GM10266 (cell line): ENCODE results near the gene CXCL10.
"Not testable (repeated sequence)": the region's sequence is repeated elsewhere in the genome, so short reads cannot be mapped to it uniquely, and the experiment has no call there.

Source experiments
- DNase-seq: peaks from one replicate; pipeline ENCODE4 v3.0.0; 2012; ENCODE audit errors: extremely low spot score
- TF ChIP-seq, protein P1 (sequence below): IDR thresholded peaks from 2 replicates; pipeline ENCODE4 v1.5.1; 2012; ENCODE audit warnings: mild to moderate bottlenecking, low read depth; ENCODE audit not compliant: control insufficient read depth, insufficient read depth; ENCODE audit errors: missing control alignments

CXCL10 gene

DNA sequence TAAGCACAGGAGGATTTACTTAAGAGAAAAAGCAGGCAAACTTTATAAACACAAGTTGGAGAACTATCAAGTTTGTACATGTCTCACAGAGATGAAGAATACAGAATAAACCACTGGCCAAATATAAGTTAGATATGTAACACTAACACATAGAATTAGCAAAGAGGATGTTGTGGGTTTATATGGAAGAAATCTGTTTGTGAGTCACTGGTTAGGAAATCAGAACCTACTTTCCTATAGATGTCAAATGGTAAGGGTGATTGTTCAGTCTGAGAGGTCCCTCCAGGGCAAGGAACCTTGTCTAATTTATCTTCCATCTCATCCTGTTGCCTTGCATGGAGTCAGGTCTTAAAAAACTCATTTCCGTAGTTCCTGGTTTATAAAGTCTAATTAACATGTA, 36.5 kb upstream of the CXCL10 start:
- TF ChIP-seq, protein P1, sequence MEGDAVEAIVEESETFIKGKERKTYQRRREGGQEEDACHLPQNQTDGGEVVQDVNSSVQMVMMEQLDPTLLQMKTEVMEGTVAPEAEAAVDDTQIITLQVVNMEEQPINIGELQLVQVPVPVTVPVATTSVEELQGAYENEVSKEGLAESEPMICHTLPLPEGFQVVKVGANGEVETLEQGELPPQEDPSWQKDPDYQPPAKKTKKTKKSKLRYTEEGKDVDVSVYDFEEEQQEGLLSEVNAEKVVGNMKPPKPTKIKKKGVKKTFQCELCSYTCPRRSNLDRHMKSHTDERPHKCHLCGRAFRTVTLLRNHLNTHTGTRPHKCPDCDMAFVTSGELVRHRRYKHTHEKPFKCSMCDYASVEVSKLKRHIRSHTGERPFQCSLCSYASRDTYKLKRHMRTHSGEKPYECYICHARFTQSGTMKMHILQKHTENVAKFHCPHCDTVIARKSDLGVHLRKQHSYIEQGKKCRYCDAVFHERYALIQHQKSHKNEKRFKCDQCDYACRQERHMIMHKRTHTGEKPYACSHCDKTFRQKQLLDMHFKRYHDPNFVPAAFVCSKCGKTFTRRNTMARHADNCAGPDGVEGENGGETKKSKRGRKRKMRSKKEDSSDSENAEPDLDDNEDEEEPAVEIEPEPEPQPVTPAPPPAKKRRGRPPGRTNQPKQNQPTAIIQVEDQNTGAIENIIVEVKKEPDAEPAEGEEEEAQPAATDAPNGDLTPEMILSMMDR = no peak
- DNase-seq = no peak

DNA sequence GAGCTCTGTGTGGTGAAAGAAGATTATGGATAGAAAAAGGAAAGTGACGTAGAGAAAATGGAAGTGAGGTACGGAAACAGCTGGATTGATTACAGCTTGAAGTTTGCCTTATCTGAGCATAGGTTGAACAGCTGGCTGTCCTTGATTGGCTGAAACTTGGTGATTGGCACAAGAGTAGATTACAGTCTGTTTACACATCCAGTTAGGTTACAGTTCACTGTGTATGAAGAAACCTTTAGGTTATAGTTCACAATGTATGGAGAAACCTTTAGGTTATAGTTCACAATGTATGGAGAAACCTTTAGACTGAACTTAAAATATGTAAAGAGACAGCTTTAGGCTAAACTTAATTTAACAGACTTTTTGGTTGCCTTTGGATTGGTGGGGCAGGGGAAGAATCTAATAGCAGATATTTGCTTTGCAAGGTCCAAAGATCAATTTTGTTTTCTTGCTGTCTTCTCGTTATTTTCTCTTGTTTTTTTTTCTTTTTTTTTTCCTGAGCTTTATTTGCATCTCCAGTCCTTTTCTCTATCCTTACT, 35.7 kb upstream of the CXCL10 start:
- TF ChIP-seq, protein P1 = no peak
- DNase-seq = no peak

DNA sequence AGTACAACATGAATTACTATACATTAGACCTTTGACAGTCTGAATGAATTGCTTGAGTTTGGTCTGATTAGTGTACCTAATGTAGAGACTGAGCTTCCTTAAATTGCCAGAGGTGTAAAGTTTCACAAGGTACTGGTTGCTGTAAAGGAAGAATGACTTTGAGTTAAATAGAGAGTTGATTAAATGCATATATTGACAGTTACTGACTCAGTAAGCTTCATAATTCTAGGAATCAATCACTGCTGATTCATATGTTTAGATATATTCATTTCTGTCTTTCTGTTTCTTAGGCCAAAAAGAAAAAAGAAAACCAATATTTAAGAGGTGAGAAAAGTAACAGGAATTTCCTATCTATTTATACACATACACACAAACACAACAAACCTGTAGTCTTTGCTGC, 35.0 kb upstream of the CXCL10 start:
- TF ChIP-seq, protein P1 = no peak
- peak; percentile 55 for DNase-seq

DNA sequence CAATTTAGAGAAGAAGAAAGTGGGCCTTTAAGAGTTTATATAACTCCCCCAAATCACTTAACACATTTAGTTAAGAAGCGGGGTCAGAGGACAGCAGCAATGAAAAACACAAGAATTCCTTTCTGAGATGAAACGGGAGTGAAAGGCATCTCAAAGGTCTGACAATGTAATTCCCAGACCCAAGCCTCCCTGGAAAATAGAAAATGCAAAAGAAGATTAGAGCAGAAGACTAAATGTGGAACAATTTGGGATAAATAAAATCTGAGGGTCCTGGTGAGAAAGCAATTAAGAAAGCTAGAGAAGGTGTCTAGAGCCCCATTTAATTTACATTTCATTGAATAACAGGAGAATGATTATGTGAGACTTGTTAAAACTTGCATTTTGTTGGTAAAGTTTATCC, 32.1 kb upstream of the CXCL10 start:
- TF ChIP-seq, protein P1 = no peak
- no peak for DNase-seq

DNA sequence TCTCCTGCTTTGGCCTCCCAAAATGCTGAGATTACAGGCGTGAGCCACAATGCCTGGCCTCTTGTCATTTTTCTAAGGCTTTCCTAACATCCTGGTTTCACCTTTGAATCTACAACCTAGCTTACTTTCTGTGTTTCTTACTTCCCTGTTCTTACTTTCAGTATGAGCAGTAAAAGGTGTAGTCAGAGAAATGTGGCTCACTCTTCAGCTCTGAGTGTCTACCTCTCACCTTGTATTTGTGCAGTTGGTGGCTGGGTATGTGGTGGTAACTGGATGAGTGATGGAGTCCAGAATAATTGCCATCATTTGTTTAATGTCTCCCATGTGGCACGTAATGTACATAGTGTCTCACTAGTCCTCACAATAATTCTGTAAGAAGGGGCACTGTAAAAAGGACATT, 31.7 kb upstream of the CXCL10 start:
- peak; percentile 74 for DNase-seq
- TF ChIP-seq, protein P1 = no peak

DNA sequence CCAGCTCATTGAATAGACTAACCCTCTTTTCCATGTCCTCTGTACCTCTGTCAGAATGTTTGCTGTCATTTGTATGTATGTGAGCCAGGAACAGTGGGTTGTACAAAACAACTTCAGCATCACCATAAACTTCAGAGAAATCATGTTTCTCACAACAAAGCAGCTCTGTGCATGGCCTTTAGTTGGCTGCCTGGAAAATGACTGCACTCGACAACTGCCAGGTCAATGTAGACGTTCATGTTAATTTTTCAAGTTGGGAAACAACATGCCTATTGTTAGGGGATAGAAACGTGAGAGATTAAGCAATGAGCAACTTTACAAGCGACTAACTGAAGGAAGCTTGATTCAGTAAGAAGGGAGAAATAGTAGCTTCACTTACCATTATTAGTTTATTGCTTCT, 30.4 kb upstream of the CXCL10 start:
- TF ChIP-seq, protein P1 = no peak
- DNase-seq = no peak

DNA sequence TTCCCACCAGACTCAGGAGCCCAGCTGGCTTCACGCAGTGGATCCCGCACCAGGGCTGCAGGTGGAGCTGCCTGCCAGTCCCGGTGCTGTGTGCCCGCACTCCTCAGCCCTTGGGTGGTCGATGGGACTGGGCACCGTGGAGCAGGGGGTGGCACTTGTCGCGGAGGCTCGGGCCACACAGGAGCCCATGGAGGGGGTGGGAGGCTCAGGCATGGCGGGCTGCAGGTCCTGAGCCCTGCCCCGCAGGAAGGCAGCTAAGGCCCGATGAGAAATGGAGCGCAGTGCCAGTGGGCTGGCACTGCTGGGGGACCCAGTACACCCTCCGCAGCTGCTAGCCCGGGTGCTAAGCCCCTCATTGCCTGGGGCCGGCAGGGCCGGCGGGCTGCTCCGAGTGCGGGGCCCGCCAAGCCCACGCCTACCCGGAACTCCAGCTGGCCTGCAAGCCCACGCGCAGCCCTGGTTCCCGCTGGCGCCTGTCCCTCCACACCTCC, 27.3 kb upstream of the CXCL10 start:
- DNase-seq = not testable (repeated sequence)

DNA sequence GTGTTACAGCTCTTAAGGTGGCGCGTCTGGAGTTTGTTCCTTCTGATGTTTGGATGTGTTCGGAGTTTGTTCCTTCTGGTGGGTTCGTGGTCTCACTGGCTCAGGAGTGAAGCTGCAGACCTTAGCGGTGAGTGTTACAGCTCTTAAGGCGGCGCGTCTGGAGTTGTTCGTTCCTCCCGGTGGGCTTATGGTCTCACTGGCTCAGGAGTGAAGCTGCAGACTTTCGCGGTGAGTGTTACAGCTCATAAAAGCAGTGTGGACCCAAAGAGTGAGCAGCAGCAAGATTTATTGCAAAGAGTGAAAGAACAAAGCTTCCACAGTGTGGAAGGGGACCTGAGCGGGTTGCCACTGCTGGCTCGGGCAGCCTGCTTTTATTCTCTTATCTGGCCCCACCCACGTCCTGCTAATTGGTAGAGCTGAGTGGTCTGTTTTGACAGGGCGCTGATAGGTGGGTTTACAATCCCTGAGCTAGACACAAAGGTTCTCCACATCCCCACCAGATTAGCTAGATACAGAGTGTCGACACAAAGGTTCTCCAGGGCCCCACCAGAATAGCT, 26.6 kb upstream of the CXCL10 start:
- not testable (repeated sequence) for DNase-seq

DNA sequence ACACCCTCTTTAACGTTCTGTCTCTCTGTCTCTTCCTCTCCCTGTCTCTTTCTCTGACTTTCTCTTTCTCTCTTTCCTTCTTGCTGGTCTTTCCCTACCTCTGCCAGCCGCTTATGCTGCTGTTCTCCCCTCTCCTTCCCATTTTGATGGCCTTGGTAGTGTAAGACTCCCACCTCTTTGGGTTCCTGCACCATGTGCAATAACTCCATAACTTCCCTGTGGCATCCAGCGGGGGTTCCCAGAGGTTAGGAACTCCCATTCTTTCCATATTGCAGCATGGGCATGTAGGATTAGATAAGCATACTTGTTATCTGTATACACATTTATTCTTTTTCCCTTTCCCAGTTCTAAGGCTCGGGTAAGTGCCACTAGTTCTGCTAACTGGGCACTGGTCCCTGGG, 21.4 kb upstream of the CXCL10 start:
- not testable (repeated sequence) for DNase-seq

DNA sequence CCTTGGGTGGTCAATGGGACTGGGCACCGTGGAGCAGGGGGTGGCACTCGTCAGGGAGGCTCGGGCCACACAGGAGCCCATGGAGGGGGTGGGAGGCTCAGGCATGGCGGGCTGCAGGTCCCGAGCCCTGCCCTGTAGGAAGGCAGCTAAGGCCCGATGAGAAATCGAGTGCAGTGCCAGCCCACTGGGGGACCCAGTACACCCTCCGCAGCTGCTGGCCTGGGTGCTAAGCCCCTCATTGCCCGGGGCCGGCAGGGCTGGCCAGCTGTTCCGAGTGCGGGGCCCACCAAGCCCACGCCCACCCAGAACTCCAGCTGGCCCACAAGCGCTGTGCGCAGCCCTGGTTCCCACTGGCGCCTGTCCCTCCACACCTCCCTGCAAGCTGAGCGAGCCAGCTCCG, 20.0 kb upstream of the CXCL10 start:
- not testable (repeated sequence) for DNase-seq

DNA sequence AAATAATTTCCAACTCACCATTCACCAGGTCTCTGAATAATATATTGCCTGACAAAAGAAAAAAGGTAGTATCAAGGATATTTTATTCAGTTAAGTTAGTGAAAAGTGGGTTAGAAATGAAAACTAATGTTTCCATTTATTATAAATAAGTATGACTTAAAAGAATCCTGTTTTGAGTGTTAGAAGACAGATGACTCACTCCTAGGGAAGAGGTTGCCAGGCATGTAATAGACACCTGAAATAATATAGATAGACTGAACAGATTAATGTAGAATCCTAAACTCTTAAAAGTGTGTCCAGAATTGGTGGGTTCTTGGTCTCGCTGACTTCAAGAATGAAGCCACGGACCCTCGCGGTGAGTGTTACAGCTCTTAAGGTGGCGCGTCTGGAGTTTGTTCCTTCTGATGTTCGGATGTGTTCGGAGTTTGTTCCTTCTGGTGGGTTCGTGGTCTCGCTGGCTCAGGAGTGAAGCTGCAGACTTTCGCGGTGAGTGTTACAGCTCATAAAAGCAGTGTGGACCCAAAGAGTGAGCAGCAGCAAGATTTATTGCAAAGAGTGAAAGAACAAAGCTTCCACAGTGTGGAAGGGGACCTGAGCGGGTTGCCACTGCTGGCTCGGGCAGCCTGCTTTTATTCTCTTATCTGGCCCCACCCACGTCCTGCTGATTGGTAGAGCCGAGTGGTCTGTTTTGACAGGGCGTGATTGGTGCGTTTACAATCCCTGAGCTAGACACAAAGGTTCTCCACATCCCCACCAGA, 19.1 kb upstream of the CXCL10 start:
- DNase-seq = not testable (repeated sequence)
